ENCODE results near the gene HES7. TPM values are rescaled to one million over a fixed set of nuclear protein-coding genes. Genes with fewer than 3 reads are reported as not detected.
A peak's percentile ranks its signal among the peaks of the same experiment; 100 is the strongest.

The HES7 gene
- total and polyA plus RNA-seq, 9 of the 15 experiments (the other 6 are each of a cell fraction or from before 2014, with no cell fraction given): 0.03 to 1.7 (median 0.14) TPM; not detected in 1

DNA sequence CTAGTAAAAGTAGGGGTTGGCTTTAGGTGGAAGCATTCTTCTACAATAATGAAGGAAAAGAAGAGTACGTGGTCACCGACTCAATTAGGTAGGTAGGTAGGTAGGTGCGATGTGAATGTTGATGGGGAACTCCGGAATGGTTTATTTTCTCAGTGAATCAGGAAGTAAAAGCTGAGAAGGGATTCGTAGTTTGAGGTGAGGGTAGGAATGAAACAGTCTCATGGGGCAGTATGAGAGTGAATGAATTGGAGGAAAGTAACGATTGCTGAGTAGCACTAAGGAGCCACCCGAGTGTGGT, 14.4 kb upstream of the HES7 start (continued):
- TF ChIP-seq, protein P1, sequence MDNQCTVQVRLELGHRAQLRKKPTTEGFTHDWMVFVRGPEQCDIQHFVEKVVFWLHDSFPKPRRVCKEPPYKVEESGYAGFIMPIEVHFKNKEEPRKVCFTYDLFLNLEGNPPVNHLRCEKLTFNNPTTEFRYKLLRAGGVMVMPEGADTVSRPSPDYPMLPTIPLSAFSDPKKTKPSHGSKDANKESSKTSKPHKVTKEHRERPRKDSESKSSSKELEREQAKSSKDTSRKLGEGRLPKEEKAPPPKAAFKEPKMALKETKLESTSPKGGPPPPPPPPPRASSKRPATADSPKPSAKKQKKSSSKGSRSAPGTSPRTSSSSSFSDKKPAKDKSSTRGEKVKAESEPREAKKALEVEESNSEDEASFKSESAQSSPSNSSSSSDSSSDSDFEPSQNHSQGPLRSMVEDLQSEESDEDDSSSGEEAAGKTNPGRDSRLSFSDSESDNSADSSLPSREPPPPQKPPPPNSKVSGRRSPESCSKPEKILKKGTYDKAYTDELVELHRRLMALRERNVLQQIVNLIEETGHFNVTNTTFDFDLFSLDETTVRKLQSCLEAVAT (IDR thresholded peaks at IDR 0.05): peak; percentile 52; a peak in 1 of 4 replicates
- TF ChIP-seq OTX1 (CRISPR knock-in tag; IDR thresholded peaks at IDR 0.05) (no peak), MCM2 (IDR thresholded peaks at IDR 0.05; ENCODE audit: low read depth) (no peak), ZNF253 (CRISPR knock-in tag; conservative IDR thresholded peaks at IDR 0.05) (no peak), SMARCA5 (IDR thresholded peaks at IDR 0.05) (0 out of 2 replicates have a peak, but pooled peaks have one; percentile 35), ETV5 (CRISPR knock-in tag; IDR thresholded peaks at IDR 0.05; ENCODE audit: low read depth) (no peak), ZC3H11A (IDR thresholded peaks at IDR 0.05; ENCODE audit: low read depth, low read length) (no peak), MAFG (tag; conservative IDR thresholded peaks at IDR 0.05) (no peak), DDX20 (tag; IDR thresholded peaks at IDR 0.05; ENCODE audit: low read depth) (no peak), ZNF766 (CRISPR knock-in tag; conservative IDR thresholded peaks at IDR 0.05) (peak; percentile 42; the same call in 1 of the 2 replicates)
- TF ChIP-seq, protein P2, sequence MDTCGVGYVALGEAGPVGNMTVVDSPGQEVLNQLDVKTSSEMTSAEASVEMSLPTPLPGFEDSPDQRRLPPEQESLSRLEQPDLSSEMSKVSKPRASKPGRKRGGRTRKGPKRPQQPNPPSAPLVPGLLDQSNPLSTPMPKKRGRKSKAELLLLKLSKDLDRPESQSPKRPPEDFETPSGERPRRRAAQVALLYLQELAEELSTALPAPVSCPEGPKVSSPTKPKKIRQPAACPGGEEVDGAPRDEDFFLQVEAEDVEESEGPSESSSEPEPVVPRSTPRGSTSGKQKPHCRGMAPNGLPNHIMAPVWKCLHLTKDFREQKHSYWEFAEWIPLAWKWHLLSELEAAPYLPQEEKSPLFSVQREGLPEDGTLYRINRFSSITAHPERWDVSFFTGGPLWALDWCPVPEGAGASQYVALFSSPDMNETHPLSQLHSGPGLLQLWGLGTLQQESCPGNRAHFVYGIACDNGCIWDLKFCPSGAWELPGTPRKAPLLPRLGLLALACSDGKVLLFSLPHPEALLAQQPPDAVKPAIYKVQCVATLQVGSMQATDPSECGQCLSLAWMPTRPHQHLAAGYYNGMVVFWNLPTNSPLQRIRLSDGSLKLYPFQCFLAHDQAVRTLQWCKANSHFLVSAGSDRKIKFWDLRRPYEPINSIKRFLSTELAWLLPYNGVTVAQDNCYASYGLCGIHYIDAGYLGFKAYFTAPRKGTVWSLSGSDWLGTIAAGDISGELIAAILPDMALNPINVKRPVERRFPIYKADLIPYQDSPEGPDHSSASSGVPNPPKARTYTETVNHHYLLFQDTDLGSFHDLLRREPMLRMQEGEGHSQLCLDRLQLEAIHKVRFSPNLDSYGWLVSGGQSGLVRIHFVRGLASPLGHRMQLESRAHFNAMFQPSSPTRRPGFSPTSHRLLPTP (IDR thresholded peaks at IDR 0.05; ENCODE audit: borderline replicate concordance, extremely low read depth, insufficient read length): no peak
- TF ChIP-seq, protein P3, sequence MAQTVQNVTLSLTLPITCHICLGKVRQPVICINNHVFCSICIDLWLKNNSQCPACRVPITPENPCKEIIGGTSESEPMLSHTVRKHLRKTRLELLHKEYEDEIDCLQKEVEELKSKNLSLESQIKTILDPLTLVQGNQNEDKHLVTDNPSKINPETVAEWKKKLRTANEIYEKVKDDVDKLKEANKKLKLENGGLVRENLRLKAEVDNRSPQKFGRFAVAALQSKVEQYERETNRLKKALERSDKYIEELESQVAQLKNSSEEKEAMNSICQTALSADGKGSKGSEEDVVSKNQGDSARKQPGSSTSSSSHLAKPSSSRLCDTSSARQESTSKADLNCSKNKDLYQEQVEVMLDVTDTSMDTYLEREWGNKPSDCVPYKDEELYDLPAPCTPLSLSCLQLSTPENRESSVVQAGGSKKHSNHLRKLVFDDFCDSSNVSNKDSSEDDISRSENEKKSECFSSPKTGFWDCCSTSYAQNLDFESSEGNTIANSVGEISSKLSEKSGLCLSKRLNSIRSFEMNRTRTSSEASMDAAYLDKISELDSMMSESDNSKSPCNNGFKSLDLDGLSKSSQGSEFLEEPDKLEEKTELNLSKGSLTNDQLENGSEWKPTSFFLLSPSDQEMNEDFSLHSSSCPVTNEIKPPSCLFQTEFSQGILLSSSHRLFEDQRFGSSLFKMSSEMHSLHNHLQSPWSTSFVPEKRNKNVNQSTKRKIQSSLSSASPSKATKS (CRISPR knock-in tag; IDR thresholded peaks at IDR 0.05): no peak

Measured in K562 (cell line).